CD8-positive, alpha-beta memory T cell (primary cell): ENCODE results near the gene PAPSS2. TPM values are rescaled to one million over a fixed set of nuclear protein-coding genes. Genes with fewer than 3 reads are reported as not detected.

ENCODE experiments used
- CTCF ChIA-PET: fragments of 350-600 bp; sonication (Branson Sonifier 250); formaldehyde crosslinking; loops from one replicate; lab custom pipeline; 2021; ENCODE audit warnings: antibody characterized with exemption; lab: Charles Lee
- POLR2A ChIA-PET: fragments of 350-600 bp; sonication (Branson Sonifier 250); formaldehyde crosslinking; loops from one replicate; lab custom pipeline; 2021; ENCODE audit warnings: antibody characterized with exemption; lab: Charles Lee
- DNase-seq, 5 donors: peaks; one replicate each; pipeline versions ENCODE4 v3.0.0 to v3.0.0-alpha.2; 2020 to 2022; ENCODE audit warnings: mixed read lengths in 1 of 5
- H3K27ac ChIP-seq: one replicate; pipeline ENCODE4 v1.7.0; 2013; ENCODE audit warnings: low read depth, mild to moderate bottlenecking, low read length, moderate library complexity
- H3K27me3 ChIP-seq: 2 replicates; pipeline ENCODE4 v1.7.0; 2013; ENCODE audit warnings: low read length, mild to moderate bottlenecking; ENCODE audit not compliant: insufficient read depth, poor library complexity, severe bottlenecking
- H3K36me3 ChIP-seq: 2 replicates; pipeline ENCODE4 v1.7.0; 2013; ENCODE audit warnings: mild to moderate bottlenecking, low read length, moderate library complexity; ENCODE audit not compliant: insufficient read depth
- H3K4me1 ChIP-seq: 2 replicates; pipeline ENCODE4 v1.7.0; 2013; ENCODE audit warnings: mild to moderate bottlenecking, low read length, moderate library complexity; ENCODE audit not compliant: insufficient read depth
- H3K4me3 ChIP-seq: 2 replicates; pipeline ENCODE4 v1.7.0; 2013; ENCODE audit warnings: mild to moderate bottlenecking, low read length
- H3K9me3 ChIP-seq: 2 replicates; pipeline ENCODE4 v1.7.0; 2013; ENCODE audit warnings: mild to moderate bottlenecking, low read length
- H3K27ac Mint-ChIP-seq, 8 donors: one replicate each; pipeline ENCODE4 v1.8.0; 2020 to 2021; ENCODE audit warnings: mixed read lengths in 8 of 8, mild to moderate bottlenecking in 6 of 8, inconsistent platforms in 3 of 8, moderate library complexity in 3 of 8
- H3K27me3 Mint-ChIP-seq, 2 donors: one replicate each; pipeline ENCODE4 v1.8.0; 2020 to 2021; ENCODE audit warnings: mixed read lengths in 2 of 2, mild to moderate bottlenecking in 1 of 2, moderate library complexity in 1 of 2
- H3K36me3 Mint-ChIP-seq, 3 donors: one replicate each; pipeline ENCODE4 v1.8.0; 2020 to 2021; ENCODE audit warnings: mixed read lengths in 3 of 3, inconsistent platforms in 1 of 3, mild to moderate bottlenecking in 1 of 3
- H3K4me1 Mint-ChIP-seq, 3 donors: one replicate each; pipeline ENCODE4 v1.8.0; 2020 to 2021; ENCODE audit warnings: mixed read lengths in 3 of 3, inconsistent platforms in 1 of 3, mild to moderate bottlenecking in 1 of 3
- H3K4me3 Mint-ChIP-seq, 7 donors: one replicate each; pipeline ENCODE4 v1.8.0; 2020 to 2021; ENCODE audit warnings: mixed read lengths in 7 of 7, mild to moderate bottlenecking in 6 of 7, moderate library complexity in 4 of 7, inconsistent platforms in 2 of 7
- H3K9me3 Mint-ChIP-seq, 5 donors: one replicate each; pipeline ENCODE4 v1.8.0; 2020 to 2022; ENCODE audit warnings: mixed read lengths in 5 of 5, mild to moderate bottlenecking in 3 of 5, moderate library complexity in 2 of 5, inconsistent platforms in 1 of 5
- polyA plus RNA-seq: library from polyadenylated mRNA; unstranded; fragments of 300-500 nt; fragmentation: Illumina TruSeq; gene quantifications from one replicate; pipeline ENCODE4 v1.2.3, GENCODE V29; 2021
- total RNA-seq, 2 experiments: library from RNA; stranded (reverse); gene quantifications; one replicate each; pipeline ENCODE4 v1.2.3, GENCODE V29; 2021

The PAPSS2 gene
- total and polyA plus RNA-seq, 3 experiments from 2014 or later, result 0.08 to 0.46 (median 0.18) TPM

DNA sequence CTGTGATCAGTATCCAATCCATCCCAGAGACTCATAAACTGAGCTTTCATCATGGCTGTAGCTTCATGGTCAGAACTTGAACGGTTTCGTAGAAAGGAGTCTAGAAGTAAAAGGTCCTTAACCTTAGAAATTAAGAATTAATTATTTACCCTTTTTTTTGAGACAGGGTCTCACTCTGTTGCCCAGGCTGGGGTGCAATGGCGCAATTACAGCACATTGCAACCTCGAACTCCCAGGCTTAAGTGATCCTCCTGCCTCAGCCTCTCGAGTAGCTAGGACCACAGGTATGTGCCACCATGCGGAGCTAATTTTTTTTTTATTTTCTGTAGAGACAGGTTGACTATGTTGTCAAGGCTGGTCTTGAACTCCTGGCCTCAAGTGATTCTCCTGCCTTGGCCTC, 116.7 kb downstream of the PAPSS2 start:
- H3K27me3 Mint-ChIP-seq, result no peaks in the 10 kb centered on the region
- no peaks in the 10 kb centered on the region for H3K9me3 Mint-ChIP-seq
- ChIA-PET POLR2A (no interaction called here), CTCF (no interaction called here)
- Histone ChIP-seq H3K4me3 (no peak overlapping the region), H3K9me3 (no peaks in the 10 kb centered on the region), H3K36me3 (peaks cover 4% of the 10 kb centered on the region), H3K27me3 (no peaks in the 10 kb centered on the region), H3K27ac (no peak overlapping the region), H3K4me1 (no peaks in the 10 kb centered on the region)
- H3K27ac Mint-ChIP-seq, result no peak overlapping the region
- no peak for DNase-seq
- H3K4me3 Mint-ChIP-seq, result no peak overlapping the region
- H3K36me3 Mint-ChIP-seq, result peaks cover 1 to 57% (median 13%) of the 10 kb centered on the region in 3 donors
- peaks cover 16 to 27% (median 26%) of the 10 kb centered on the region in 3 donors for H3K4me1 Mint-ChIP-seq

DNA sequence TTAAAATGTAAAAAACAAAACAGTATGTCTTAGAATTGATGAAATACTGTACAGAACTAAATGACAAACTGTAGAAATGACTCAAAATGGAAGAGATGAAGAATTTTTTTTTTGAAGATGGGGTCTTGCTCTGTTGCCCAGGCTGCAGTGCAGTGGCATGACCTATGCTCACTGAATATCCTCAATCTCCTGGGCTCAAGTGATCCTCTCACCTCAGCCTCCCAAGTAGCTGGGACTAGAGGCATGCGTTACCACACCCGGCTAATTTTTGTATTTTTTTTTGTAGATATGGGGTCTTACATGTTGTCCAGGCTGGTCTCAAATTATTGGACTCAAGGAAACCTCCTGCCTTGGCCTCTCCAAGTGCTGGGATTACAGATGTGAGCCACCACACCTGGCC, 121.9 kb downstream of the PAPSS2 start:
- POLR2A ChIA-PET, result no interaction called here
- DNase-seq, result no peak
- Histone ChIP-seq H3K27me3 (no peaks in the 10 kb centered on the region), H3K36me3 (peaks cover 16% of the 10 kb centered on the region), H3K4me1 (no peaks in the 10 kb centered on the region), H3K4me3 (no peak overlapping the region), H3K9me3 (no peaks in the 10 kb centered on the region), H3K27ac (no peak overlapping the region)
- Mint-ChIP-seq H3K4me1 (peaks cover 28 to 48% (median 45%) of the 10 kb centered on the region in 3 donors), H3K36me3 (peaks cover 4 to 65% (median 27%) of the 10 kb centered on the region in 3 donors), H3K9me3 (no peaks in the 10 kb centered on the region), H3K27ac (peak overlapping the region in 1 of 8 donors; percentile 26), H3K27me3 (no peaks in the 10 kb centered on the region), H3K4me3 (no peak overlapping the region)
- CTCF ChIA-PET, result interaction anchor here (1.4 kb wide), 1 partner anchor 15 kb away, joined by 3 read pairs; no protein-coding TSS in a partner anchor

DNA sequence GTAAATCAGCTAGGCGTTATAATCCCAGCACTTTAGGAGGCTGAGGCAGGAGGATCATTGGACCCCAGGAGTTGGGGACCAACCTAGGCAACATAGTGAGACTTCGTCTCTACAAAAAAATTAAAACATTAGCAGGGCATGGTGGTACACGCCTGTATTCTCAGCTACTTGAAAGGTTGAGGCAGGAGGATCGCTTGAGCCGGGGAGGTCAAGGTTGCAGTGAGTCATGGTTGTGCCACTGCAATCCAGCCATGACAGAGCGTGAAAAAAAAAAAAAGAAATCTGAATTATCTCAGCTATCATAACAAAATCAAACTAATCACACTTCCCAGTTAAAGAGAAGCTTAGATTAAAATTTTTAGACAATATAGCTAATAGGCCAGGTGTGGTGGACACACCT, 123.0 kb downstream of the PAPSS2 start:
- Histone ChIP-seq H3K4me3 (no peak overlapping the region), H3K9me3 (no peaks in the 10 kb centered on the region), H3K27me3 (no peaks in the 10 kb centered on the region), H3K36me3 (peaks cover 16% of the 10 kb centered on the region), H3K4me1 (no peaks in the 10 kb centered on the region), H3K27ac (no peak overlapping the region)
- no peak overlapping the region for H3K27ac Mint-ChIP-seq
- H3K27me3 Mint-ChIP-seq, result no peaks in the 10 kb centered on the region
- H3K4me3 Mint-ChIP-seq, result no peak overlapping the region
- ChIA-PET POLR2A (interaction anchor here (0.7 kb wide), 1 partner anchor 11 kb away, joined by 3 read pairs; no protein-coding TSS in a partner anchor), CTCF (interaction anchor here (1.4 kb wide), 1 partner anchor 14 kb away, joined by 3 read pairs; no protein-coding TSS in a partner anchor)
- peaks cover 4 to 65% (median 24%) of the 10 kb centered on the region in 3 donors for H3K36me3 Mint-ChIP-seq
- H3K4me1 Mint-ChIP-seq, result peaks cover 26 to 45% (median 45%) of the 10 kb centered on the region in 3 donors
- no peaks in the 10 kb centered on the region for H3K9me3 Mint-ChIP-seq
- DNase-seq, result no peak

DNA sequence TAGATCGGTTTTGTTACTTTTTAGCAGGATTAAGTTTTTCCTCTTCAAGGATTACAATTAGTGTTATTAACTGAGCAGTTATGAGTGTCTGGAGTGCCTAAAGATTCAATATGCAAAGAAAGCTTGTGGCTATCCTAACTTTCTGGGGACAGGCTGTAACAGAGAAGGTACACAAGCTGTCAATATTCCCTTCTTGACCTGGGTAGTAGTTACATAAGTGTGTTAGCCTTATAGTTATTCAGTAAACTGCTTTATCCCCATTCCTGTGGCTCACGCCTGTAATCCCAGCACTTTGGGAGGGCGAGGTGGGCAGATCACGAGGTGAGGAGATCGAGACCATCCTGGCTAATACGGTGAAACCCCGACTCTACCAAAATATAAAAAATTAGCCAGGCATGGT, 126.7 kb downstream of the PAPSS2 start:
- H3K9me3 Mint-ChIP-seq, result no peaks in the 10 kb centered on the region
- H3K36me3 Mint-ChIP-seq, result peaks cover 2 to 71% (median 22%) of the 10 kb centered on the region in 3 donors
- H3K4me1 ChIP-seq, result no peaks in the 10 kb centered on the region
- no peak for DNase-seq
- no peaks in the 10 kb centered on the region for H3K9me3 ChIP-seq
- H3K4me3 ChIP-seq, result no peak overlapping the region
- H3K27ac ChIP-seq, result no peak overlapping the region
- H3K4me3 Mint-ChIP-seq, result no peak overlapping the region
- H3K4me1 Mint-ChIP-seq, result peaks cover 21 to 44% (median 34%) of the 10 kb centered on the region in 3 donors
- ChIA-PET POLR2A (no interaction called here), CTCF (no interaction called here)
- peak overlapping the region in 3 of 8 donors; percentile 0 to 48 (median 11) for H3K27ac Mint-ChIP-seq
- no peaks in the 10 kb centered on the region for H3K27me3 Mint-ChIP-seq
- H3K36me3 ChIP-seq, result peaks cover 17% of the 10 kb centered on the region
- H3K27me3 ChIP-seq, result no peaks in the 10 kb centered on the region

DNA sequence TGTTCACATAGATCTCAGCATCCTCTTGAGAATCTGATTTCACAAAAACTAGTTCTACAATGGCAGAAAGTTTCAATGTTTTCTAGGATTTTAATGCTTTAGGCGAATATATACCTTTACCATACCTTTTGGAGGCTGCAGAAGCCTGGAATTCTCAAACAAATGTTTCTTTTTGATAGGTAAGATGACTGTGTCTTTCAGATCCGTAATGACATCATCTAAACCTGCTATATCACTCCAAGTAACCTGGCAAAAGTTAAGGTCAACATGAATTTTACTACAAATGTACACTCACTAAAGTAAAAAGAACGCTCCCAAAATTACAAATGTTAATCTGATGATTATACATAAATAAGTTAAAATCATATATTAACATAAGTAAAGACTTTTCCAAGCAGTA, 130.5 kb downstream of the PAPSS2 start:
- POLR2A ChIA-PET, result no interaction called here
- no peak overlapping the region for H3K27ac ChIP-seq
- Mint-ChIP-seq H3K36me3 (peaks cover 0 to 68% (median 15%) of the 10 kb centered on the region in 3 donors), H3K27ac (no peak overlapping the region), H3K9me3 (no peaks in the 10 kb centered on the region), H3K4me3 (no peak overlapping the region), H3K4me1 (peaks cover 34 to 57% (median 43%) of the 10 kb centered on the region in 3 donors), H3K27me3 (peaks cover 0 to 1% of the 10 kb centered on the region in 2 donors)
- H3K27me3 ChIP-seq, result no peaks in the 10 kb centered on the region
- H3K9me3 ChIP-seq, result no peaks in the 10 kb centered on the region
- no peak overlapping the region for H3K4me3 ChIP-seq
- no peaks in the 10 kb centered on the region for H3K4me1 ChIP-seq
- DNase-seq, result no peak
- CTCF ChIA-PET, result no interaction called here
- H3K36me3 ChIP-seq, result peaks cover 5% of the 10 kb centered on the region

DNA sequence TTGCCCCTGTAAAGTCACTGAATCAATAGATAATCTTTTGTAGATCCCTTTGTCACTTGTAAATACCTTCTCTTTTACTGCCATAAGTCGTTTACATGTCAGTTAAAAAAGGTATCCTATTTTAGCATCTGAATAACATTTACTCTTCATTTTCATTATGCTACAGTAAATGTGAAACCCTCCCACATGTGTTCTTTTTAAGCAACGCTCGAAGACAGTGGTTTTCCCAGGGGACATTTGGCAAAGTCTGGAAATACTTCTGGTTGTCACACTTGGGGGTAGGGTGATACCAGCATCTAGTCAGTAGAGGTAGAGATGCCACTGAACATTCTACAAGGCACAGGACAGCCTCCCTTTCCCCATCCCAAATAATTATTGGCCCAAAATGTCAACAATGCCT, 134.6 kb downstream of the PAPSS2 start:
- Mint-ChIP-seq H3K4me1 (peaks cover 56 to 83% (median 68%) of the 10 kb centered on the region in 3 donors), H3K36me3 (peaks cover 0 to 60% (median 11%) of the 10 kb centered on the region in 3 donors), H3K27ac (peak overlapping the region; percentile 6 to 86 (median 51)), H3K27me3 (peaks cover 0 to 1% of the 10 kb centered on the region in 2 donors), H3K4me3 (peak overlapping the region in 1 of 7 donors; percentile 18), H3K9me3 (no peaks in the 10 kb centered on the region)
- ChIA-PET POLR2A (interaction anchor here (1.2 kb wide), 1 partner anchor 24 kb away, joined by 3 read pairs; the partner anchor contains the start of gene ATAD1), CTCF (no interaction called here)
- no peak for DNase-seq
- H3K9me3 ChIP-seq, result no peaks in the 10 kb centered on the region
- no peak overlapping the region for H3K4me3 ChIP-seq
- peaks cover 8% of the 10 kb centered on the region for H3K4me1 ChIP-seq
- H3K27me3 ChIP-seq, result no peaks in the 10 kb centered on the region
- no peaks in the 10 kb centered on the region for H3K36me3 ChIP-seq
- H3K27ac ChIP-seq, result no peak overlapping the region

Other genes with a start within 250 kb of the PAPSS2 start
- gene MINPP1, start 155.0 kb upstream of the PAPSS2 start, total RNA-seq, result 10 to 100 TPM; 16.2 to 17.0 TPM
- gene MINPP1, start 155.0 kb upstream of the PAPSS2 start, polyA plus RNA-seq, result 8.7 TPM
- 10 to 100 TPM; 60.7 to 62.3 TPM for gene ATAD1, start 158.3 kb downstream of the PAPSS2 start, total RNA-seq
- gene ATAD1, start 158.3 kb downstream of the PAPSS2 start, polyA plus RNA-seq, result 47.2 TPM
- gene KLLN, start 203.7 kb downstream of the PAPSS2 start, total RNA-seq, result 1 to 10 TPM in 1 of 2 experiments, under 1 TPM in 1; 0.80 to 1.1 TPM
- 0.39 TPM for gene KLLN, start 203.7 kb downstream of the PAPSS2 start, polyA plus RNA-seq
- 10 to 100 TPM; 49.5 to 50.6 TPM for gene PTEN, start 203.7 kb downstream of the PAPSS2 start, total RNA-seq
- 29.1 TPM for gene PTEN, start 203.7 kb downstream of the PAPSS2 start, polyA plus RNA-seq